DND-41 (cell line): ENCODE measurements around the gene ALOX12B.

Experiments
- ATAC-seq: fragments of 200-7000 bp; cut with Tn5 transposase; 3 replicates; pipeline ENCODE4 v1.9.1; 2021; ENCODE audit warnings: low read depth; ENCODE audit not compliant: insufficient read depth
- DNase-seq: peaks from one replicate; pipeline ENCODE4 v3.0.0-alpha.2; 2020
- H2AFZ ChIP-seq: 2 replicates; pipeline ENCODE4 v1.6.0; 2012; ENCODE audit warnings: low read depth, low read length
- H3K27ac ChIP-seq: 2 replicates; pipeline ENCODE4 v1.5.1; 2012; ENCODE audit warnings: low read length, inconsistent platforms
- H3K27me3 ChIP-seq: fragments of 200-600 bp; sonication (generic); 2 replicates; pipeline ENCODE4 v1.6.0; 2012; ENCODE audit warnings: low read length, mild to moderate bottlenecking, inconsistent platforms; ENCODE audit not compliant: insufficient read depth, poor library complexity
- H3K36me3 ChIP-seq: 2 replicates; pipeline ENCODE4 v1.5.1; 2012; ENCODE audit warnings: low read length, inconsistent platforms; ENCODE audit not compliant: insufficient read depth
- H3K4me1 ChIP-seq: 2 replicates; pipeline ENCODE4 v1.5.1; 2012; ENCODE audit warnings: mild to moderate bottlenecking, low read length; ENCODE audit not compliant: insufficient read depth
- H3K4me2 ChIP-seq: 2 replicates; pipeline ENCODE4 v1.6.0; 2012; ENCODE audit warnings: mild to moderate bottlenecking, moderate library complexity, low read length, inconsistent platforms; ENCODE audit not compliant: insufficient read depth
- H3K4me3 ChIP-seq, 2 experiments: fragments of 200-600 bp in 1 of 2; shearing (Covaris generic) in 1 of 2; 2 replicates each; pipeline ENCODE4 v1.5.1; 2012 to 2016; ENCODE audit warnings: inconsistent platforms in 2 of 2, low read length in 2 of 2, mild to moderate bottlenecking in 2 of 2, low read depth in 1 of 2, moderate library complexity in 1 of 2
- H3K79me2 ChIP-seq: 2 replicates; pipeline ENCODE4 v1.6.0; 2012; ENCODE audit warnings: low read length, inconsistent platforms; ENCODE audit not compliant: insufficient read depth
- H3K9ac ChIP-seq: 2 replicates; pipeline ENCODE4 v1.6.0; 2012; ENCODE audit warnings: low read depth, mild to moderate bottlenecking, inconsistent platforms, low read length, moderate library complexity
- H3K9me3 ChIP-seq: 2 replicates; pipeline ENCODE4 v1.5.1; 2012; ENCODE audit warnings: low read length, moderate library complexity, mild to moderate bottlenecking, inconsistent platforms; ENCODE audit not compliant: insufficient read depth, severe bottlenecking
- H4K20me1 ChIP-seq: 2 replicates; pipeline ENCODE4 v1.6.0; 2012; ENCODE audit warnings: low read length; ENCODE audit not compliant: insufficient read depth
- EZH2 ChIP-seq: IDR thresholded peaks from 3 replicates; pipeline ENCODE4 v1.6.1; 2012; ENCODE audit warnings: borderline replicate concordance, low read depth, mild to moderate bottlenecking, moderate library complexity, low read length, inconsistent platforms; ENCODE audit not compliant: severe bottlenecking
- TF ChIP-seq, protein P1 (sequence below): IDR thresholded peaks from 2 replicates; pipeline ENCODE4 v1.5.1; 2012; ENCODE audit warnings: borderline replicate concordance, low read length, moderate library complexity, mild to moderate bottlenecking; ENCODE audit not compliant: poor library complexity, severe bottlenecking; ENCODE audit errors: extremely low read depth

Gene ALOX12B

DNA sequence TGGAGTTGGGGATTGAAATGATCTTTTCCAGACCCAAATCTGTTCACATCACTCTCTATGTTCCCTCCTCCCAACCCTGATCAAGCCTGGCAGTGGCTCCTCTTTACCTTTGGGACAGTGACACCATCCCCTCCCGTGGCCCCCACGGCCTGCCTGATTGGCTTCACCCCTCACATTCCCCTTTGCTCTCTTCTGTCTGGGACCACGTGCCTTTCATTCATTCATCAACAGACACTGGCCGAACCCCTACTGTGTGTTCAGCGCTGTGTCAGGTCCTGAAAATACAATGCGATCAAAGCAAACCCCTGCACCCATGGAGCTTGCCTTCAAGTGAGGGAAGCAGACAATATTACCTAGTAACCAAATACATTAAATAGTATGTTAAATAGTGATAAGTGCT lies 2.2 kb upstream of the ALOX12B start:
- no peak overlapping the region for H3K27ac ChIP-seq
- H4K20me1 ChIP-seq, result no peaks in the 10 kb centered on the region
- no peak overlapping the region for H3K4me3 ChIP-seq
- no peak for ATAC-seq
- H3K36me3 ChIP-seq, result no peaks in the 10 kb centered on the region
- TF ChIP-seq, protein P1, sequence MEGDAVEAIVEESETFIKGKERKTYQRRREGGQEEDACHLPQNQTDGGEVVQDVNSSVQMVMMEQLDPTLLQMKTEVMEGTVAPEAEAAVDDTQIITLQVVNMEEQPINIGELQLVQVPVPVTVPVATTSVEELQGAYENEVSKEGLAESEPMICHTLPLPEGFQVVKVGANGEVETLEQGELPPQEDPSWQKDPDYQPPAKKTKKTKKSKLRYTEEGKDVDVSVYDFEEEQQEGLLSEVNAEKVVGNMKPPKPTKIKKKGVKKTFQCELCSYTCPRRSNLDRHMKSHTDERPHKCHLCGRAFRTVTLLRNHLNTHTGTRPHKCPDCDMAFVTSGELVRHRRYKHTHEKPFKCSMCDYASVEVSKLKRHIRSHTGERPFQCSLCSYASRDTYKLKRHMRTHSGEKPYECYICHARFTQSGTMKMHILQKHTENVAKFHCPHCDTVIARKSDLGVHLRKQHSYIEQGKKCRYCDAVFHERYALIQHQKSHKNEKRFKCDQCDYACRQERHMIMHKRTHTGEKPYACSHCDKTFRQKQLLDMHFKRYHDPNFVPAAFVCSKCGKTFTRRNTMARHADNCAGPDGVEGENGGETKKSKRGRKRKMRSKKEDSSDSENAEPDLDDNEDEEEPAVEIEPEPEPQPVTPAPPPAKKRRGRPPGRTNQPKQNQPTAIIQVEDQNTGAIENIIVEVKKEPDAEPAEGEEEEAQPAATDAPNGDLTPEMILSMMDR, result no peak
- TF ChIP-seq EZH2, result no peak
- no peak overlapping the region for H3K9ac ChIP-seq
- H3K27me3 ChIP-seq, result peaks cover 13% of the 10 kb centered on the region
- no peaks in the 10 kb centered on the region for H3K9me3 ChIP-seq
- H3K4me1 ChIP-seq, result peaks cover 8% of the 10 kb centered on the region
- H3K4me2 ChIP-seq, result no peak overlapping the region
- H3K79me2 ChIP-seq, result no peaks in the 10 kb centered on the region
- no peak for DNase-seq
- no peak overlapping the region for H2AFZ ChIP-seq

DNA sequence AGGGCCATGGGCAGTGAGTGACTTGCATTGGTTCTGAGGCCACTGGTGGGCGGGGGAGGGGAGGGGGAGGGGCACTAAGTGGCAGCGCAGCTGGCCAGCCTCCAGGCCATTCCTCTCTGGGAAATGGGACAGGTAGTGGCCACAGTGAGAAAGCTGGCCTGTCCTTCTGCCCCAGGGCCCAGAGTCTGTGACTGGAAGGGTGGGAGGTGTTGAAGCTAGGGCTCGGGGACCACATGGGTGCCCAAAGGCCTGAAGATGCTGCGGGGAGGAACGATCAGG lies 375 bp upstream of the ALOX12B start:
- no peak for TF ChIP-seq EZH2
- TF ChIP-seq, protein P1, result no peak
- Histone ChIP-seq H3K27ac (no peak overlapping the region), H3K4me3 (no peak overlapping the region), H3K4me1 (no peaks in the 10 kb centered on the region), H3K9ac (no peak overlapping the region), H3K4me2 (no peak overlapping the region), H3K79me2 (no peaks in the 10 kb centered on the region), H3K27me3 (peaks cover 15% of the 10 kb centered on the region), H2AFZ (no peak overlapping the region), H3K36me3 (no peaks in the 10 kb centered on the region), H3K9me3 (no peaks in the 10 kb centered on the region), H4K20me1 (no peaks in the 10 kb centered on the region)
- ATAC-seq (no peak), DNase-seq (no peak)

DNA sequence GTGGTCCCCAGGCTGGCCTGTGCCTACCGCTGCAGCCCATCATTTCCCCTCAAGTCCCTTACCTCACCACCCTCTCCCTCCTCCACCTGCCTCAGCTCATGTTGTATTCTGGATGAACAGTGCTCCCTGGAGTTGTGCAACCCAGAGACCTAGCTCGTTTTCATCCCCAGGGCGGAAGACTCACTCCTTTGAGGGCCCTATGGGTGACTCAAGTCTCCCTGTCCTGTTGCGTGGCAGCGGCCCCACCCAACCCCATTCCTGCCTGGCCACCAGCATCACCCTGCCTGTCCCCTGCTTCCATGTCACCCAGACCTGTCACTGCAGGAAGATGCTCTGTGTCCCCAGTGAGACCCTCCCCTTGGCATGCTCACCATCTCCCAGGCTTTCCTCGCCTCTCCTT lies 3.3 kb downstream of the ALOX12B start:
- TF ChIP-seq, protein P1, result no peak
- no peak for TF ChIP-seq EZH2
- Histone ChIP-seq H2AFZ (no peak overlapping the region), H3K4me1 (peaks cover 13% of the 10 kb centered on the region), H3K4me3 (no peak overlapping the region), H3K79me2 (no peaks in the 10 kb centered on the region), H4K20me1 (no peaks in the 10 kb centered on the region), H3K4me2 (no peak overlapping the region), H3K27ac (no peak overlapping the region), H3K9ac (no peak overlapping the region), H3K27me3 (peaks cover 21% of the 10 kb centered on the region), H3K36me3 (no peaks in the 10 kb centered on the region), H3K9me3 (no peaks in the 10 kb centered on the region)
- DNase-seq (no peak), ATAC-seq (no peak)

DNA sequence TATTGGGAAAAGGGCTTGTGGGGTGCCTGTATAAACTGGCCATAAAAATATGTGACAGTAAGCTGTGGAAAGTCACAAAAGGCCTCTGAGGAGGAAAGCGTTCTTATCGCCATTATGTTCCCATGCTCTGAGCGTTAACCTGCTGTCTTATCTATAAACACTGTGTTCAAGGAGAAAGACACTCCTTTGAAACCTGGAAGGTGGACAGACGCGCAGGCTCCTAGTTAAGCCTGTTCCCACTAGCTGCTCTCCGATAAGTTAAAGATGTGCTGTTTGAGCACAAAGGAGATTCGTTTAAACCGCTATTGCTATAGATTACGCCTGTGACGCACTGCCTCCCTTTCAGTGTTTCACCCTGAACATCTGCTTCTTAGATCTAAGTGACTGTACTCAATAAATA lies 5.2 kb downstream of the ALOX12B start:
- Histone ChIP-seq H4K20me1 (no peaks in the 10 kb centered on the region), H3K27me3 (peaks cover 17% of the 10 kb centered on the region), H3K36me3 (no peaks in the 10 kb centered on the region), H3K4me1 (peaks cover 16% of the 10 kb centered on the region), H3K27ac (no peak overlapping the region), H3K9me3 (no peaks in the 10 kb centered on the region), H3K79me2 (no peaks in the 10 kb centered on the region), H2AFZ (no peak overlapping the region), H3K4me2 (no peak overlapping the region), H3K4me3 (no peak overlapping the region), H3K9ac (no peak overlapping the region)
- no peak for ATAC-seq
- TF ChIP-seq, protein P1, result no peak
- no peak for TF ChIP-seq EZH2
- no peak for DNase-seq
